ENCODE results near the gene UBN1.

The UBN1 gene

GRCh38 chr16:4915226-4915761 lies 68.0 kb downstream of the UBN1 start:
- Histone ChIP-seq H3K4me3 (ENCODE audit: low read depth in 1 of 2, low read length in 1 of 2) (no peak overlapping the region), H3K9me3 (no peaks in the 10 kb centered on the region), H3K4me1 (ENCODE audit: control insufficient read depth in 1 of 2, insufficient read depth in 1 of 2, low read depth in 1 of 2, low read length in 1 of 2) (no peaks in the 10 kb centered on the region), H3K27ac (no peak overlapping the region), H3K36me3 (no peaks in the 10 kb centered on the region), H3K27me3 (peaks cover 4% of the 10 kb centered on the region)
- no peak for TF ChIP-seq CTCF (IDR thresholded peaks at IDR 0.05)

GRCh38 chr16:4917117-4917516 lies 69.8 kb downstream of the UBN1 start:
- no peak overlapping the region for H3K4me3 ChIP-seq (ENCODE audit: low read depth in 1 of 2, low read length in 1 of 2)
- no peaks in the 10 kb centered on the region for H3K9me3 ChIP-seq
- H3K27me3 ChIP-seq, result no peaks in the 10 kb centered on the region
- H3K36me3 ChIP-seq, result no peaks in the 10 kb centered on the region
- no peaks in the 10 kb centered on the region for H3K4me1 ChIP-seq (ENCODE audit: control insufficient read depth in 1 of 2, insufficient read depth in 1 of 2, low read depth in 1 of 2, low read length in 1 of 2)
- H3K27ac ChIP-seq, result no peak overlapping the region
- no peak for TF ChIP-seq CTCF (IDR thresholded peaks at IDR 0.05)

GRCh38 chr16:4918781-4919251 lies 71.5 kb downstream of the UBN1 start:
- peaks cover 11% of the 10 kb centered on the region for H3K27me3 ChIP-seq
- no peak overlapping the region for H3K27ac ChIP-seq
- H3K4me3 ChIP-seq (ENCODE audit: low read depth in 1 of 2, low read length in 1 of 2), result no peak overlapping the region
- no peaks in the 10 kb centered on the region for H3K4me1 ChIP-seq (ENCODE audit: control insufficient read depth in 1 of 2, insufficient read depth in 1 of 2, low read depth in 1 of 2, low read length in 1 of 2)
- no peaks in the 10 kb centered on the region for H3K36me3 ChIP-seq
- TF ChIP-seq CTCF (IDR thresholded peaks at IDR 0.05), result no peak
- H3K9me3 ChIP-seq, result no peaks in the 10 kb centered on the region

DNA sequence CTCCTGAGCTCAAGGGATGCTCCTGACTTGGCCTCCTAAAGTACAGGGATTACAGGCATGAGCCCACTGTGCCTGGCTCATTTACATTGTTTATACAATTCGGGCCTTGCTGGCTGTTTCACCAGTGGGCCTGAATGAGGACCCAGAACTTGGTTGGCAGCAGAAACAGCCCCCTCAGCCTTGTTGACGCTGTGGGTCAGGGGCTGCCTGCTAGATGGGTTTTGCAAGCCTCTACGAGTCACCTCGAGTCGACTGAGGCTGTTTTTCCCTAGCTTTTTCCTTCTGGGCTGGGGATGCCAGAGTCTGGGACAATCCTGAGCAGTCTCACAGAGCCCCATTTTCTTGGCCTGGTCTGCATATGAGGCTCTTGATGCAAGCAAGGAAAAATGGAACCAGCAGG lies 73.5 kb downstream of the UBN1 start:
- Histone ChIP-seq H3K4me3 (ENCODE audit: low read depth in 1 of 2, low read length in 1 of 2) (no peak overlapping the region), H3K27ac (no peak overlapping the region), H3K36me3 (no peaks in the 10 kb centered on the region), H3K4me1 (ENCODE audit: control insufficient read depth in 1 of 2, insufficient read depth in 1 of 2, low read depth in 1 of 2, low read length in 1 of 2) (no peaks in the 10 kb centered on the region), H3K27me3 (peaks cover 28% of the 10 kb centered on the region), H3K9me3 (no peaks in the 10 kb centered on the region)
- no peak for TF ChIP-seq CTCF (IDR thresholded peaks at IDR 0.05)

DNA sequence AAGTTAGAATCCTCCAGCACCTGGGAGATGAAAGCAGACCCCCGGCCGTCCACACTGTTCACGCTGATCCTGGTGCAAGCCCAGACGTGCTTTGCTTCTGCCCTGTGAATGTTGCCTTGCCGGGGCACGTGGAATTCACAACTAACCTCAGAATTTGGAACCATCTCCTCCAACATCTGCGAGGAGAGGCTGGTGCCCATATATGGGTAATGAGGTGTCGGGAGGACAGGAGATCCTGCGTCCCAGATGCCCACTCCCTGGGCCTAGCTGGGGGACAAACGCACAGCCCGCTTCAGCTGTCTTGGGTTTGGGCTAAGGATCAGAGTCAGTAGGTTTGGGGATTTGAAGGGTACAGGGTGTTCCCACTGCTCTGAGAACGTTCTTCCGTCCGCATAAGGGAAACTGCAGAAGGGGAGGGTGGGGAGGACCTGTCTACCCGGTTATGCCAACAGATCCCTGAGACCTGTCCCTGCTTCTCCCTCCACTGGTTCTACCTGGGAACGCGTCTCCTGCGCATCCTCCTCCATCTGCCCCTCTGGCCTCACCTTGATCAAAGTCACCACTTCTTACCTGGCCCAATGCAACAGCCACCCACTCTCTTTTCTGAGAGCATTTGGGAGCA lies 75.6 kb downstream of the UBN1 start:
- H3K27ac ChIP-seq, result no peak overlapping the region
- TF ChIP-seq CTCF (IDR thresholded peaks at IDR 0.05), result no peak

More for the DNA sequence above, 75.6 kb downstream of the UBN1 start:
- Histone ChIP-seq H3K9me3 (peaks cover 9% of the 10 kb centered on the region), H3K36me3 (no peaks in the 10 kb centered on the region), H3K27me3 (peaks cover 28% of the 10 kb centered on the region), H3K4me3 (ENCODE audit: low read depth in 1 of 2, low read length in 1 of 2) (no peak overlapping the region), H3K4me1 (ENCODE audit: control insufficient read depth in 1 of 2, insufficient read depth in 1 of 2, low read depth in 1 of 2, low read length in 1 of 2) (no peaks in the 10 kb centered on the region)
